Measurements from ENCODE around the gene CCNY.

GRCh38 chr10:35307297-35307696 lies 29.0 kb upstream of the CCNY start:
- TF ChIP-seq, protein P1, sequence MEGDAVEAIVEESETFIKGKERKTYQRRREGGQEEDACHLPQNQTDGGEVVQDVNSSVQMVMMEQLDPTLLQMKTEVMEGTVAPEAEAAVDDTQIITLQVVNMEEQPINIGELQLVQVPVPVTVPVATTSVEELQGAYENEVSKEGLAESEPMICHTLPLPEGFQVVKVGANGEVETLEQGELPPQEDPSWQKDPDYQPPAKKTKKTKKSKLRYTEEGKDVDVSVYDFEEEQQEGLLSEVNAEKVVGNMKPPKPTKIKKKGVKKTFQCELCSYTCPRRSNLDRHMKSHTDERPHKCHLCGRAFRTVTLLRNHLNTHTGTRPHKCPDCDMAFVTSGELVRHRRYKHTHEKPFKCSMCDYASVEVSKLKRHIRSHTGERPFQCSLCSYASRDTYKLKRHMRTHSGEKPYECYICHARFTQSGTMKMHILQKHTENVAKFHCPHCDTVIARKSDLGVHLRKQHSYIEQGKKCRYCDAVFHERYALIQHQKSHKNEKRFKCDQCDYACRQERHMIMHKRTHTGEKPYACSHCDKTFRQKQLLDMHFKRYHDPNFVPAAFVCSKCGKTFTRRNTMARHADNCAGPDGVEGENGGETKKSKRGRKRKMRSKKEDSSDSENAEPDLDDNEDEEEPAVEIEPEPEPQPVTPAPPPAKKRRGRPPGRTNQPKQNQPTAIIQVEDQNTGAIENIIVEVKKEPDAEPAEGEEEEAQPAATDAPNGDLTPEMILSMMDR (IDR thresholded peaks at IDR 0.05; ENCODE audit: low read depth, low read length), result no peak
- TF ChIP-seq EZH2phosphoT487 (IDR thresholded peaks at IDR 0.05; ENCODE audit: low read depth), result no peak

Measured in OCI-LY3 (cell line).